K562 (cell line): ENCODE measurements around the gene OR2V2. TPM values are rescaled to one million over a fixed set of nuclear protein-coding genes. Genes with fewer than 3 reads are reported as not detected.

Experiments used
- ATAC-seq: fragments of 200-7000 bp; cut with Tn5 transposase; 3 replicates; pipeline ENCODE4 v1.9.1; 2020; ENCODE audit warnings: moderate library complexity
- BruUV-seq: library from RNA; stranded (reverse); fragments of 400-500 nt; replicated peaks from 2 replicates; lab custom pipeline; 2021; lab: Mats Ljungman, UMichigan
- CTCF ChIA-PET: fragments of 300-600 bp; formaldehyde crosslinking; extraction: SDS; loops from one replicate; lab custom pipeline; 2021; ENCODE audit warnings: low intra/inter-chr PET ratio; lab: Yijun Ruan, JAX
- POLR2A ChIA-PET: fragments of 300-600, 350-650 bp; sonication (Branson Sonifier 250); formaldehyde crosslinking; extraction: SDS; loops from one replicate; lab custom pipeline; 2021; ENCODE audit warnings: antibody characterized with exemption, inconsistent platforms; lab: Yijun Ruan, JAX
- DNase-seq, 4 experiments: peaks; one replicate each; pipeline versions ENCODE4 v3.0.0 to v3.0.0-alpha.2; 2011 to 2018; ENCODE audit warnings: low spot score in 3 of 4, mixed read lengths in 3 of 4; ENCODE audit errors: extremely low read depth in 1 of 4
- FAIRE-seq: peaks from 2 replicates; lab custom pipeline; 2011; peaks lifted over from hg19 to GRCh38; lab: Jason Lieb, UNC
- H2AFZ ChIP-seq: 2 replicates; pipeline ENCODE4 v1.6.0; 2011; ENCODE audit warnings: low read depth, low read length, control low read depth, inconsistent platforms
- H3K27ac ChIP-seq: fragments of 200-600 bp; 3 replicates; pipeline ENCODE4 v1.8.0; 2011; ENCODE audit warnings: low read depth, mild to moderate bottlenecking, control low read depth, inconsistent platforms, low read length, moderate library complexity, mixed read lengths; ENCODE audit errors: extremely low read depth
- H3K27me3 ChIP-seq, 2 experiments: fragments of 300-600 bp in 1 of 2; 2 replicates in 1 of 2; 3 replicates in 1 of 2; pipeline versions ENCODE4 v1.6.0 to v1.8.0; 2011; ENCODE audit warnings: inconsistent platforms in 2 of 2, low read length in 2 of 2, mild to moderate bottlenecking in 1 of 2, mixed read lengths in 1 of 2, moderate library complexity in 1 of 2; ENCODE audit not compliant: control insufficient read depth in 2 of 2, insufficient read depth in 2 of 2
- H3K36me3 ChIP-seq: fragments of 300-600 bp; 3 replicates; pipeline ENCODE4 v1.8.0; 2011; ENCODE audit warnings: mild to moderate bottlenecking, low read length, inconsistent platforms; ENCODE audit not compliant: control insufficient read depth, insufficient read depth
- H3K4me1 ChIP-seq, 2 experiments: fragments of 200-600 bp in 1 of 2; replicated peaks in 1 of 2; 2 replicates in 1 of 2; 3 replicates in 1 of 2; pipeline versions ENCODE4 v1.5.1 to v1.8.0; 2011; ENCODE audit warnings: inconsistent platforms in 2 of 2, low read length in 2 of 2, mild to moderate bottlenecking in 1 of 2, mixed read lengths in 1 of 2, moderate library complexity in 1 of 2; ENCODE audit not compliant: control insufficient read depth in 2 of 2, insufficient read depth in 2 of 2
- H3K4me2 ChIP-seq: 2 replicates; pipeline ENCODE4 v1.6.1; 2011; ENCODE audit warnings: low read length, control low read depth, inconsistent platforms, mixed read lengths; ENCODE audit not compliant: insufficient read depth
- H3K4me3 ChIP-seq: fragments of 200-600 bp; sonication (generic), shearing (Covaris generic); 2 replicates; pipeline ENCODE4 v1.5.1; 2016; ENCODE audit warnings: control low read depth, inconsistent platforms
- H3K79me2 ChIP-seq: fragments of 200-600 bp; 3 replicates; pipeline ENCODE4 v1.8.0; 2011; ENCODE audit warnings: low read length, inconsistent platforms; ENCODE audit not compliant: control insufficient read depth, insufficient read depth
- H3K9ac ChIP-seq, 2 experiments: 2 replicates each; pipeline versions ENCODE4 v1.6.0 to v1.6.1; 2011; ENCODE audit warnings: low read depth in 2 of 2, low read length in 2 of 2, control low read depth in 1 of 2, inconsistent platforms in 1 of 2, mild to moderate bottlenecking in 1 of 2, mixed read lengths in 1 of 2; ENCODE audit not compliant: insufficient read depth in 1 of 2
- H3K9me1 ChIP-seq: one replicate; pipeline ENCODE4 v1.6.0; 2011; ENCODE audit warnings: inconsistent platforms, mild to moderate bottlenecking, low read length, moderate library complexity; ENCODE audit not compliant: control insufficient read depth, insufficient read depth
- H3K9me3 ChIP-seq: replicated peaks from 2 replicates; pipeline ENCODE4 v1.5.1; 2011; ENCODE audit warnings: low read depth, low read length, inconsistent platforms; ENCODE audit not compliant: control insufficient read depth, insufficient read depth
- H4K20me1 ChIP-seq: replicated peaks from 2 replicates; pipeline ENCODE4 v1.6.1; 2011; ENCODE audit warnings: low read length, inconsistent platforms, mixed read lengths; ENCODE audit not compliant: control insufficient read depth, insufficient read depth
- ADNP ChIP-seq: fragments of 200-800 bp; sonication (Bioruptor generic); IDR thresholded peaks from 2 replicates; pipeline ENCODE4 v1.6.1; 2016; ENCODE audit warnings: missing genetic modification characterization, missing compliant biosample characterization
- BDP1 ChIP-seq: IDR thresholded peaks from 3 replicates; pipeline ENCODE4 v1.6.1; 2011; ENCODE audit not compliant: insufficient read length, insufficient read depth
- BRD9 ChIP-seq: fragments of 450-650 bp; IDR thresholded peaks from 2 replicates; pipeline ENCODE4 v1.6.1; 2018; ENCODE audit warnings: low read depth; ENCODE audit not compliant: partially characterized antibody
- C11orf30 ChIP-seq: fragments of 450-650 bp; IDR thresholded peaks from 2 replicates; pipeline ENCODE4 v1.6.1; 2016; ENCODE audit warnings: low read depth, mild to moderate bottlenecking
- ELF1 ChIP-seq: fragments of 200-800 bp; sonication (Bioruptor generic); IDR thresholded peaks from 2 replicates; pipeline ENCODE4 v1.6.1; 2016; ENCODE audit warnings: missing genetic modification characterization, missing compliant biosample characterization
- JUN ChIP-seq, 2 experiments: sonication (generic) in 1 of 2; formaldehyde crosslinking in 1 of 2; IDR thresholded peaks; 2 replicates each; pipeline versions ENCODE4 v1.6.1 to v1.8.0; 2012 to 2022; ENCODE audit warnings: borderline replicate concordance in 2 of 2, mild to moderate bottlenecking in 2 of 2, improper control_type of control experiment in 1 of 2, low read depth in 1 of 2, low read length in 1 of 2, missing genetic modification reagents in 1 of 2
- KHSRP ChIP-seq: fragments of 450-650 bp; IDR thresholded peaks from 2 replicates; pipeline ENCODE4 v1.6.1; 2017
- OTX1 ChIP-seq: fragments of 450-650 bp; formaldehyde crosslinking; IDR thresholded peaks from 2 replicates; pipeline ENCODE4 v1.4.0; 2022; ENCODE audit warnings: mild to moderate bottlenecking
- PPARD ChIP-seq: fragments of 250-450 bp; sonication (Bioruptor Pico); IDR thresholded peaks from 2 replicates; pipeline ENCODE4 v1.8.0; 2022; ENCODE audit warnings: inconsistent platforms, mild to moderate bottlenecking, moderate library complexity
- SETDB1 ChIP-seq: IDR thresholded peaks from one replicate; pipeline ENCODE4 v1.6.1; 2012; ENCODE audit warnings: low read length, control low read depth, inconsistent platforms
- SMAD4 ChIP-seq: fragments of 250-450 bp; sonication (Bioruptor Pico); conservative IDR thresholded peaks from 2 replicates; pipeline ENCODE4 v1.8.0; 2021; ENCODE audit warnings: inconsistent platforms, mild to moderate bottlenecking, moderate library complexity
- TAF7 ChIP-seq: fragments of 450-650 bp; IDR thresholded peaks from 2 replicates; pipeline ENCODE4 v1.6.1; 2016; ENCODE audit warnings: missing genetic modification characterization, missing compliant biosample characterization
- ZBTB8A ChIP-seq: fragments of 450-650 bp; IDR thresholded peaks from 2 replicates; pipeline ENCODE4 v1.6.1; 2018; ENCODE audit warnings: mild to moderate bottlenecking, moderate library complexity; ENCODE audit not compliant: partially characterized antibody
- ZNF384 ChIP-seq: IDR thresholded peaks from 2 replicates; pipeline ENCODE4 v1.6.1; 2012; ENCODE audit warnings: low read depth, low read length, improper control_type of control experiment
- ZNF79 ChIP-seq: fragments of 250-450 bp; sonication (Bioruptor Pico); IDR thresholded peaks from 2 replicates; pipeline ENCODE4 v1.4.0; 2020; ENCODE audit warnings: low read depth, mild to moderate bottlenecking, moderate library complexity
- WGBS: fragments of 100-300 bp; shearing (Covaris generic); methylation state at CpG from one replicate; pipeline ENCODE4 v1.1.6; 2016; ENCODE audit warnings: low coverage, mixed read lengths; ENCODE audit not compliant: insufficient coverage; ENCODE audit errors: missing lambda C conversion rate; 5-methylcytosine and 5-hydroxymethylcytosine counted together
- in situ Hi-C: fragments of 300-500 bp; cut with MboI; formaldehyde crosslinking; loops from 4 replicates; pipeline ENCODE4 v1.15.0; 2018; ENCODE audit warnings: inconsistent platforms, mixed read lengths
- intact Hi-C: fragments of 100-400 bp; cut with micrococcal nuclease; formaldehyde crosslinking; loops from 2 replicates; pipeline ENCODE4 v1.14.2; 2022
- polyA plus RNA-seq, 8 experiments: library from polyadenylated mRNA; depleted of rRNA in 4 of 8; stranded (reverse) in 5 of 8; unstranded in 3 of 8; fragments of >200 nt; fragmentation: Nextera tagmentation in 2 of 8; fragmentation: Illumina TruSeq in 1 of 8; extraction: Ambion mirVana in 2 of 8; extraction: Trizol in 1 of 8; gene quantifications; 2 replicates each; pipeline versions ENCODE4 v1.2.1 to v1.2.3, GENCODE V29; 2011 to 2014; ENCODE audit warnings: inconsistent platforms in 1 of 8, missing spikeins in 1 of 8
- total RNA-seq, 7 experiments: library from RNA; depleted of rRNA in 6 of 7; stranded (reverse); fragments of >200 nt in 6 of 7; fragmentation: Illumina TruSeq in 2 of 7; extraction: Trizol in 2 of 7; gene quantifications; 2 replicates each; pipeline versions ENCODE4 v1.2.1 to v1.2.3, GENCODE V29; 2011 to 2021; ENCODE audit warnings: low replicate concordance in 1 of 7
- TF ChIP-seq, protein P1 (sequence below): sonication (generic); formaldehyde crosslinking; IDR thresholded peaks from 2 replicates; pipeline ENCODE4 v1.8.0; 2022; ENCODE audit warnings: mild to moderate bottlenecking, missing genetic modification reagents
- TF ChIP-seq, protein P2 (sequence below): fragments of 450-650 bp; formaldehyde crosslinking; conservative IDR thresholded peaks from 2 replicates; pipeline ENCODE4 v1.4.0; 2022; ENCODE audit warnings: mild to moderate bottlenecking, missing genetic modification characterization
- TF ChIP-seq, protein P3 (sequence below): fragments of 450-650 bp; IDR thresholded peaks from 2 replicates; pipeline ENCODE4 v1.7.0; 2016; ENCODE audit warnings: borderline replicate concordance

OR2V2 gene
- total and polyA plus RNA-seq, 9 of the 15 experiments (the other 6 are each of a cell fraction or from before 2014, with no cell fraction given) = 0.01 TPM; not detected in 8

DNA sequence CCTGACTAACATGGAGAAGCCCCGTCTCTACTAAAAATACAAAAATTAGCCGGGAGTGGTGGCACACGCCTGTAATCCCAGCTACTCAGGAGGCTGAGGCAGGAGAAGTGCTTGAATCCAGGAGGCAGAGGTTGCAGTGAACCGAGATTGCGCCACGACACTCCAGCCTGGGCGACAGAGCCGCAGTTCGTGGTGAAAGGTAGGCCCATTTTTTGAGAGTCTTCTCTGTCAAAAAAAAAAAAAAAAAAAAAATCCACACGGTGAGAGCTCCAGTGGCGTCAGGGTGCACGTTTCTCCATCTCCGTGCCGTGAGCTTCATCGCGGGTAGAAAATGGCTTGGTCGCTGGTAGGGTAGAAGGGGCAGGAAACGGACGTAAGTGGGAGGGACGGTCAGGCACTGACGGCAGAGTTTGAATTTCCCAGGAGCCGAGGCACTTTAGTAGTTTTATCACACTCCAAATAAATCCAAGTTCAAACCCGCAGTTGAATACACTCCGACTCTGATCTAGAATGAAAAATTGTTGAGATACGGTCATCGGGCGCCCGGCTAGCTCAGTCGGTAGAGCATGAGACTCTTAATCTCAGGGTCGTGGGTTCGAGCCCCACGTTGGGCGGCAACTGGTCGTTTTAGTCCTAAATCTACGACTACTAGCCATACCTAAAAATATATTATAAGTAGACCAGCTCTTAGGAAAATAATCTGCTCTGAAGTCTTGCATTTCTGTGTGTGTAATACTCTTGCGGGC lies 60.0 kb downstream of the OR2V2 start (continued):
- TF ChIP-seq ZNF384 (peak; percentile 67), ZNF79 (CRISPR knock-in tag) (no peak), ADNP (tag) (peak; percentile 99), TAF7 (tag) (no peak), JUN (IDR thresholded peaks at IDR 0.05; ENCODE audit: borderline replicate concordance, low read depth, low read length) (no peak), JUN (CRISPR knock-in tag; IDR thresholded peaks at IDR 0.05; ENCODE audit: borderline replicate concordance) (no peak), BDP1 (peak; percentile 66), SMAD4 (CRISPR knock-in tag) (0 out of 2 replicates have a peak, but pooled peaks have one; percentile 27)

DNA sequence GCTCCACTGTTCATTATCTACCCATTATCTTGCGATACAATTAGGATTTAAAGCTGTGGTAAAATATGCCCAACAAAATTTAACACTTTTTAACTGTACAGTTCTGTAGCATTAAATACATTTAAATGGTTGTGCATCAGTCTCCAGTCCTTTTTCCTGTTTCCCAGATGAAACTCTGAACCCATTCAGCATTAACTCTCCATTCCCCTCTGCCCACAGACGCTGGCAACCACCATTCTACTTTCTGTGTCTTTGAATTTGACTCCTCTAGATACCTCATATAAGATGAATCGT lies 60.5 kb downstream of the OR2V2 start:
- BruUV-seq = no TSS peak
- H3K4me2 ChIP-seq = peak overlapping the region; percentile 93; the same call in 1 of the 2 replicates
- no peak for ATAC-seq
- peaks cover 27 to 31% of the 10 kb centered on the region in 2 experiments; a peak in 4 of 5 replicates for H3K4me1 ChIP-seq
- DNase-seq = no peak
- in situ Hi-C loops = no loop called here
- 0 out of 2 replicates have a peak overlapping the region, but pooled peaks have one; percentile 1 for H3K4me3 ChIP-seq
- intact Hi-C loops = loop anchor here (1.0 to 2.0 kb wide), 3 partner anchors 10 to 17 kb away; partner anchors contain the start of gene TRIM41
- H3K9ac ChIP-seq = no peak overlapping the region
- ChIA-PET POLR2A (interaction anchor here (0.6 to 2.4 kb wide), 16 partner anchors 9 to 169 kb away, joined by 3 to 18 read pairs (median 4); partner anchors contain the start of gene TRIM52), CTCF (no interaction called here)
- no peaks in the 10 kb centered on the region for H3K36me3 ChIP-seq
- no peak overlapping the region for H2AFZ ChIP-seq
- peak overlapping the region; percentile 9; the same call in 1 of the 3 replicates for H3K27ac ChIP-seq
- peak; percentile 29 for FAIRE-seq
- no peaks in the 10 kb centered on the region for H3K9me3 ChIP-seq
- 4% methylated on average over 3 of the region's 3 CpGs for WGBS
- no peaks in the 10 kb centered on the region for H3K9me1 ChIP-seq
- H3K27me3 ChIP-seq = no peaks in the 10 kb centered on the region
- H4K20me1 ChIP-seq = no peaks in the 10 kb centered on the region
- H3K79me2 ChIP-seq = no peaks in the 10 kb centered on the region
- peak; percentile 11; the same call in 1 of the 2 replicates for TF ChIP-seq ELF1 (tag)
- TF ChIP-seq SETDB1 = no peak
- no peak for TF ChIP-seq C11orf30
- TF ChIP-seq ZBTB8A = no peak
- peak; percentile 7 for TF ChIP-seq BRD9
- TF ChIP-seq KHSRP = 0 out of 2 replicates have a peak, but pooled peaks have one; percentile 35
- no peak for TF ChIP-seq PPARD (CRISPR knock-in tag)
- TF ChIP-seq, protein P1, sequence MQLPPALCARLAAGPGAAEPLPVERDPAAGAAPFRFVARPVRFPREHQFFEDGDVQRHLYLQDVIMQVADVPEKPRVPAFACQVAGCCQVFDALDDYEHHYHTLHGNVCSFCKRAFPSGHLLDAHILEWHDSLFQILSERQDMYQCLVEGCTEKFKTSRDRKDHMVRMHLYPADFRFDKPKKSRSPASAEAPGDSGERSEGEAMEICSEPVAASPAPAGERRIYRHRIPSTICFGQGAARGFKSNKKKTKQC = no peak
- TF ChIP-seq, protein P2, sequence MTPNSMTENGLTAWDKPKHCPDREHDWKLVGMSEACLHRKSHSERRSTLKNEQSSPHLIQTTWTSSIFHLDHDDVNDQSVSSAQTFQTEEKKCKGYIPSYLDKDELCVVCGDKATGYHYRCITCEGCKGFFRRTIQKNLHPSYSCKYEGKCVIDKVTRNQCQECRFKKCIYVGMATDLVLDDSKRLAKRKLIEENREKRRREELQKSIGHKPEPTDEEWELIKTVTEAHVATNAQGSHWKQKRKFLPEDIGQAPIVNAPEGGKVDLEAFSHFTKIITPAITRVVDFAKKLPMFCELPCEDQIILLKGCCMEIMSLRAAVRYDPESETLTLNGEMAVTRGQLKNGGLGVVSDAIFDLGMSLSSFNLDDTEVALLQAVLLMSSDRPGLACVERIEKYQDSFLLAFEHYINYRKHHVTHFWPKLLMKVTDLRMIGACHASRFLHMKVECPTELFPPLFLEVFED = peak; percentile 59; the same call in 1 of the 2 replicates
- TF ChIP-seq, protein P3, sequence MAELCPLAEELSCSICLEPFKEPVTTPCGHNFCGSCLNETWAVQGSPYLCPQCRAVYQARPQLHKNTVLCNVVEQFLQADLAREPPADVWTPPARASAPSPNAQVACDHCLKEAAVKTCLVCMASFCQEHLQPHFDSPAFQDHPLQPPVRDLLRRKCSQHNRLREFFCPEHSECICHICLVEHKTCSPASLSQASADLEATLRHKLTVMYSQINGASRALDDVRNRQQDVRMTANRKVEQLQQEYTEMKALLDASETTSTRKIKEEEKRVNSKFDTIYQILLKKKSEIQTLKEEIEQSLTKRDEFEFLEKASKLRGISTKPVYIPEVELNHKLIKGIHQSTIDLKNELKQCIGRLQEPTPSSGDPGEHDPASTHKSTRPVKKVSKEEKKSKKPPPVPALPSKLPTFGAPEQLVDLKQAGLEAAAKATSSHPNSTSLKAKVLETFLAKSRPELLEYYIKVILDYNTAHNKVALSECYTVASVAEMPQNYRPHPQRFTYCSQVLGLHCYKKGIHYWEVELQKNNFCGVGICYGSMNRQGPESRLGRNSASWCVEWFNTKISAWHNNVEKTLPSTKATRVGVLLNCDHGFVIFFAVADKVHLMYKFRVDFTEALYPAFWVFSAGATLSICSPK = 0 out of 2 replicates have a peak, but pooled peaks have one; percentile 24
- TF ChIP-seq OTX1 = peak; percentile 45; the same call in 1 of the 2 replicates
